Measurements from ENCODE around the gene CPED1. TPM values are rescaled to one million over a fixed set of nuclear protein-coding genes. Genes with fewer than 3 reads are reported as not detected.

CPED1 gene
- total RNA-seq, 1 experiment from 2014 or later = 0.13 TPM

GRCh38 chr7:120981117-120981516 lies 7.4 kb upstream of the CPED1 start:
- Histone ChIP-seq H2AK5ac (ENCODE audit: insufficient read length, low read length) (no peak overlapping the region), H3K4me2 (ENCODE audit: insufficient read depth, insufficient read length, low read length) (no peak overlapping the region), H3K79me2 (ENCODE audit: insufficient read depth, low read length) (no peaks in the 10 kb centered on the region), H4K5ac (ENCODE audit: insufficient read length, low read depth, low read length) (no peak overlapping the region), H3K27ac (ENCODE audit: insufficient read length, low read depth, low read length) (no peak overlapping the region), H4K20me1 (ENCODE audit: control insufficient read depth, insufficient read depth, insufficient read length) (no peaks in the 10 kb centered on the region), H3K56ac (ENCODE audit: insufficient read length, low read depth, low read length) (no peak overlapping the region), H3K4me1 (ENCODE audit: insufficient read depth, low read length) (no peaks in the 10 kb centered on the region), H3K14ac (ENCODE audit: insufficient read depth, low read length) (no peak overlapping the region), H4K91ac (ENCODE audit: insufficient read length, low read depth, low read length) (no peak overlapping the region), H3K9me3 (ENCODE audit: control insufficient read depth, low read depth, low read length) (no peaks in the 10 kb centered on the region), H3T11ph (ENCODE audit: low read length) (no peak overlapping the region), H2BK120ac (ENCODE audit: low read depth, low read length, poor library complexity, severe bottlenecking) (no peak overlapping the region), H3K23ac (ENCODE audit: insufficient read length, low read depth, low read length) (no peak overlapping the region), H4K8ac (replicated peaks; ENCODE audit: insufficient read length, low read depth, low read length) (no peak overlapping the region), H2AFZ (ENCODE audit: low read length) (no peak overlapping the region), H3K23me2 (ENCODE audit: insufficient read length, low read depth, low read length, poor library complexity, severe bottlenecking) (no peaks in the 10 kb centered on the region), H2BK15ac (ENCODE audit: low read depth, low read length) (no peak overlapping the region), H3K18ac (ENCODE audit: insufficient read length, low read depth, low read length) (no peak overlapping the region), H2BK5ac (ENCODE audit: insufficient read length, low read length) (no peak overlapping the region), H3K4ac (ENCODE audit: low read depth, low read length) (no peak overlapping the region), H2BK20ac (ENCODE audit: low read depth, low read length, poor library complexity, severe bottlenecking) (no peak overlapping the region), H3K9ac (ENCODE audit: extremely low read depth, insufficient read length, low read length) (no peak overlapping the region), H3K79me1 (ENCODE audit: insufficient read depth, low read depth, low read length, poor library complexity, severe bottlenecking) (no peaks in the 10 kb centered on the region), H3K27me3 (ENCODE audit: insufficient read depth, low read length) (no peaks in the 10 kb centered on the region), H2BK12ac (ENCODE audit: insufficient read length, low read depth, low read length) (no peak overlapping the region)
- Mint-ChIP-seq H3K4me1 (peaks cover 0 to 4% of the 10 kb centered on the region in 2 experiments; a peak in 2 of 4 replicates), H3K27ac (no peak overlapping the region), H3K4me3 (no peak overlapping the region), H3K27me3 (ENCODE audit: low read depth) (no peaks in the 10 kb centered on the region), H3K36me3 (ENCODE audit: insufficient read depth in 1 of 3, low read depth in 3 of 3) (no peaks in the 10 kb centered on the region), H3K9me3 (no peaks in the 10 kb centered on the region)
- TF ChIP-seq CTCF (conservative IDR thresholded peaks at IDR 0.05) = no peak
- WGBS (ENCODE audit: extremely low coverage, insufficient read length, low lambda C conversion rate) = no CpG with 5 or more reads among the region's 1 CpG
- no peak for DNase-seq

Measured in H9 (cell line).